Liver (tissue), 9 donors: ENCODE results near the gene AP5B1. TPM values are rescaled to one million over a fixed set of nuclear protein-coding genes. Genes with fewer than 3 reads are reported as not detected.

Experiments used
- DNase-seq: peaks from one replicate; pipeline ENCODE4 v3.0.0-alpha.2; 2017; ENCODE audit warnings: low spot score
- H3K27ac ChIP-seq, 2 donors: one replicate each; pipeline ENCODE4 v1.7.0; 2013; ENCODE audit warnings: inconsistent platforms in 2 of 2, low read length in 2 of 2, control low read depth in 1 of 2, low read depth in 1 of 2, mild to moderate bottlenecking in 1 of 2
- H3K27me3 ChIP-seq, 4 donors: one replicate each; pipeline versions ENCODE4 v1.6.1 to v1.7.0; 2013; ENCODE audit warnings: low read length in 3 of 4, inconsistent platforms in 1 of 4, mild to moderate bottlenecking in 1 of 4, moderate library complexity in 1 of 4; ENCODE audit not compliant: control insufficient read depth in 4 of 4, insufficient read depth in 4 of 4
- H3K36me3 ChIP-seq, 4 donors: one replicate each; pipeline versions ENCODE4 v1.6.1 to v1.7.0; 2013; ENCODE audit warnings: low read length in 3 of 4, mild to moderate bottlenecking in 3 of 4, low read depth in 1 of 4, moderate library complexity in 1 of 4; ENCODE audit not compliant: control insufficient read depth in 4 of 4, insufficient read depth in 3 of 4
- H3K4me1 ChIP-seq, 4 donors: one replicate each; pipeline versions ENCODE4 v1.6.1 to v1.7.0; 2013; ENCODE audit warnings: low read length in 3 of 4, mild to moderate bottlenecking in 3 of 4, moderate library complexity in 1 of 4; ENCODE audit not compliant: control insufficient read depth in 4 of 4, insufficient read depth in 4 of 4
- H3K4me3 ChIP-seq, 3 donors: one replicate each; pipeline versions ENCODE4 v1.6.1 to v1.7.0; 2013; ENCODE audit warnings: low read length in 3 of 3, control low read depth in 1 of 3, low read depth in 1 of 3, mild to moderate bottlenecking in 1 of 3
- H3K9ac ChIP-seq, 2 donors: one replicate each; pipeline ENCODE4 v1.7.0; 2013; ENCODE audit warnings: low read length in 2 of 2, mild to moderate bottlenecking in 2 of 2, moderate library complexity in 2 of 2, control low read depth in 1 of 2, low read depth in 1 of 2
- H3K9me3 ChIP-seq, 4 donors: one replicate each; pipeline versions ENCODE4 v1.6.1 to v1.7.0; 2013; ENCODE audit warnings: low read length in 3 of 4; ENCODE audit not compliant: control insufficient read depth in 4 of 4
- ATF3 ChIP-seq: IDR thresholded peaks from 2 replicates; pipeline ENCODE4 v1.6.1; 2016; ENCODE audit warnings: antibody characterized with exemption
- EGR1 ChIP-seq, 2 donors: IDR thresholded peaks; 2 replicates each; pipeline ENCODE4 v1.6.1; 2016 to 2018; ENCODE audit warnings: antibody characterized with exemption in 2 of 2, low read depth in 2 of 2
- FOXA1 ChIP-seq: IDR thresholded peaks from 2 replicates; pipeline ENCODE4 v1.6.1; 2016; ENCODE audit warnings: antibody characterized with exemption
- FOXA2 ChIP-seq: IDR thresholded peaks from 2 replicates; pipeline ENCODE4 v1.6.1; 2016; ENCODE audit warnings: antibody characterized with exemption
- GABPA ChIP-seq, 2 donors: IDR thresholded peaks in 1 of 2; conservative IDR thresholded peaks in 1 of 2; 2 replicates each; pipeline ENCODE4 v1.6.1; 2016; ENCODE audit warnings: antibody characterized with exemption in 2 of 2, mild to moderate bottlenecking in 1 of 2, moderate library complexity in 1 of 2
- HNF4A ChIP-seq, 2 donors: conservative IDR thresholded peaks; 2 replicates each; pipeline ENCODE4 v1.6.1; 2016; ENCODE audit warnings: antibody characterized with exemption in 2 of 2, mild to moderate bottlenecking in 2 of 2
- HNF4G ChIP-seq: IDR thresholded peaks from 2 replicates; pipeline ENCODE4 v1.6.1; 2016; ENCODE audit warnings: antibody characterized with exemption
- JUND ChIP-seq, 2 donors: IDR thresholded peaks; 2 replicates each; pipeline ENCODE4 v1.6.1; 2016; ENCODE audit warnings: antibody characterized with exemption in 2 of 2
- NR2F2 ChIP-seq: IDR thresholded peaks from 2 replicates; pipeline ENCODE4 v1.6.1; 2016; ENCODE audit warnings: antibody characterized with exemption
- RAD21 ChIP-seq, 2 donors: IDR thresholded peaks; 2 replicates each; pipeline ENCODE4 v1.6.1; 2016; ENCODE audit warnings: antibody characterized with exemption in 2 of 2, mild to moderate bottlenecking in 2 of 2
- RXRA ChIP-seq, 2 donors: IDR thresholded peaks; 2 replicates each; pipeline ENCODE4 v1.6.1; 2017 to 2018; ENCODE audit warnings: antibody characterized with exemption in 2 of 2, mild to moderate bottlenecking in 1 of 2
- SP1 ChIP-seq: IDR thresholded peaks from 2 replicates; pipeline ENCODE4 v1.6.1; 2018; ENCODE audit warnings: antibody characterized with exemption, mild to moderate bottlenecking
- TAF1 ChIP-seq: conservative IDR thresholded peaks from 2 replicates; pipeline ENCODE4 v1.6.1; 2016; ENCODE audit warnings: antibody characterized with exemption, mild to moderate bottlenecking
- YY1 ChIP-seq: IDR thresholded peaks from 2 replicates; pipeline ENCODE4 v1.6.1; 2016; ENCODE audit warnings: antibody characterized with exemption, mild to moderate bottlenecking
- ZBTB33 ChIP-seq: IDR thresholded peaks from 2 replicates; pipeline ENCODE4 v1.6.1; 2016; ENCODE audit warnings: antibody characterized with exemption
- WGBS: extraction: QIAGEN DNeasy Blood & Tissue Kit; methylation state at CpG from one replicate; pipeline ENCODE4 v1.1.7; 2013; 5-methylcytosine and 5-hydroxymethylcytosine counted together
- polyA plus RNA-seq, 2 donors: library from polyadenylated mRNA; stranded (reverse) in 1 of 2; unstranded in 1 of 2; fragments of 200-250 nt in 1 of 2; fragments of >200 nt in 1 of 2; fragmentation: Nextera tagmentation in 1 of 2; extraction: Ambion mirVana in 1 of 2; gene quantifications; one replicate each; pipeline versions ENCODE4 v1.2.1 to v1.2.3, GENCODE V29; 2013 to 2015
- total RNA-seq, 2 donors: library from RNA; depleted of rRNA; stranded (reverse); fragments of >200 nt; gene quantifications; one replicate each; pipeline ENCODE4 v1.2.3, GENCODE V29; 2014
- TF ChIP-seq, protein P1 (sequence below): fragments of 150-350 bp; IDR thresholded peaks from 2 replicates; pipeline ENCODE4 v1.5.1; 2017; ENCODE audit warnings: improper control_type of control experiment, low read depth, low read length; ENCODE audit not compliant: missing input control
- TF ChIP-seq, protein P2 (sequence below): IDR thresholded peaks from 2 replicates; pipeline ENCODE4 v1.6.1; 2016; ENCODE audit warnings: antibody characterized with exemption
- TF ChIP-seq, protein P3 (sequence below): IDR thresholded peaks from 2 replicates; pipeline ENCODE4 v1.6.1; 2016; ENCODE audit warnings: antibody characterized with exemption, mild to moderate bottlenecking
- donor health status: healthy.
- donor health status: healthy.
- donor health status: healthy.
- donor health status: healthy.
- donor health status: healthy.

AP5B1 gene
- total and polyA plus RNA-seq, 4 donors: 2.0 to 10.8 (median 5.0) TPM

- H3K4me3 ChIP-seq: no peak overlapping the region
- TF ChIP-seq, protein P1, sequence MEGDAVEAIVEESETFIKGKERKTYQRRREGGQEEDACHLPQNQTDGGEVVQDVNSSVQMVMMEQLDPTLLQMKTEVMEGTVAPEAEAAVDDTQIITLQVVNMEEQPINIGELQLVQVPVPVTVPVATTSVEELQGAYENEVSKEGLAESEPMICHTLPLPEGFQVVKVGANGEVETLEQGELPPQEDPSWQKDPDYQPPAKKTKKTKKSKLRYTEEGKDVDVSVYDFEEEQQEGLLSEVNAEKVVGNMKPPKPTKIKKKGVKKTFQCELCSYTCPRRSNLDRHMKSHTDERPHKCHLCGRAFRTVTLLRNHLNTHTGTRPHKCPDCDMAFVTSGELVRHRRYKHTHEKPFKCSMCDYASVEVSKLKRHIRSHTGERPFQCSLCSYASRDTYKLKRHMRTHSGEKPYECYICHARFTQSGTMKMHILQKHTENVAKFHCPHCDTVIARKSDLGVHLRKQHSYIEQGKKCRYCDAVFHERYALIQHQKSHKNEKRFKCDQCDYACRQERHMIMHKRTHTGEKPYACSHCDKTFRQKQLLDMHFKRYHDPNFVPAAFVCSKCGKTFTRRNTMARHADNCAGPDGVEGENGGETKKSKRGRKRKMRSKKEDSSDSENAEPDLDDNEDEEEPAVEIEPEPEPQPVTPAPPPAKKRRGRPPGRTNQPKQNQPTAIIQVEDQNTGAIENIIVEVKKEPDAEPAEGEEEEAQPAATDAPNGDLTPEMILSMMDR: no peak
- TF ChIP-seq ATF3 (no peak), ZBTB33 (no peak), FOXA1 (no peak), YY1 (peak; percentile 46), TAF1 (no peak), NR2F2 (no peak), FOXA2 (no peak), RXRA (IDR thresholded peaks at IDR 0.05) (peak; percentile 6 to 50), EGR1 (IDR thresholded peaks at IDR 0.05; ENCODE audit: low read depth in 2 of 2) (no peak), HNF4A (conservative IDR thresholded peaks at IDR 0.05) (peak; percentile 81), JUND (IDR thresholded peaks at IDR 0.05) (no peak), RAD21 (IDR thresholded peaks at IDR 0.05) (no peak), HNF4G (peak; percentile 39), SP1 (peak; percentile 66), GABPA (IDR thresholded peaks at IDR 0.05 in 1 of 2, conservative IDR thresholded peaks at IDR 0.05 in 1 of 2) (no peak)
- TF ChIP-seq, protein P2, sequence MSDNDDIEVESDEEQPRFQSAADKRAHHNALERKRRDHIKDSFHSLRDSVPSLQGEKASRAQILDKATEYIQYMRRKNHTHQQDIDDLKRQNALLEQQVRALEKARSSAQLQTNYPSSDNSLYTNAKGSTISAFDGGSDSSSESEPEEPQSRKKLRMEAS: no peak
- TF ChIP-seq, protein P3, sequence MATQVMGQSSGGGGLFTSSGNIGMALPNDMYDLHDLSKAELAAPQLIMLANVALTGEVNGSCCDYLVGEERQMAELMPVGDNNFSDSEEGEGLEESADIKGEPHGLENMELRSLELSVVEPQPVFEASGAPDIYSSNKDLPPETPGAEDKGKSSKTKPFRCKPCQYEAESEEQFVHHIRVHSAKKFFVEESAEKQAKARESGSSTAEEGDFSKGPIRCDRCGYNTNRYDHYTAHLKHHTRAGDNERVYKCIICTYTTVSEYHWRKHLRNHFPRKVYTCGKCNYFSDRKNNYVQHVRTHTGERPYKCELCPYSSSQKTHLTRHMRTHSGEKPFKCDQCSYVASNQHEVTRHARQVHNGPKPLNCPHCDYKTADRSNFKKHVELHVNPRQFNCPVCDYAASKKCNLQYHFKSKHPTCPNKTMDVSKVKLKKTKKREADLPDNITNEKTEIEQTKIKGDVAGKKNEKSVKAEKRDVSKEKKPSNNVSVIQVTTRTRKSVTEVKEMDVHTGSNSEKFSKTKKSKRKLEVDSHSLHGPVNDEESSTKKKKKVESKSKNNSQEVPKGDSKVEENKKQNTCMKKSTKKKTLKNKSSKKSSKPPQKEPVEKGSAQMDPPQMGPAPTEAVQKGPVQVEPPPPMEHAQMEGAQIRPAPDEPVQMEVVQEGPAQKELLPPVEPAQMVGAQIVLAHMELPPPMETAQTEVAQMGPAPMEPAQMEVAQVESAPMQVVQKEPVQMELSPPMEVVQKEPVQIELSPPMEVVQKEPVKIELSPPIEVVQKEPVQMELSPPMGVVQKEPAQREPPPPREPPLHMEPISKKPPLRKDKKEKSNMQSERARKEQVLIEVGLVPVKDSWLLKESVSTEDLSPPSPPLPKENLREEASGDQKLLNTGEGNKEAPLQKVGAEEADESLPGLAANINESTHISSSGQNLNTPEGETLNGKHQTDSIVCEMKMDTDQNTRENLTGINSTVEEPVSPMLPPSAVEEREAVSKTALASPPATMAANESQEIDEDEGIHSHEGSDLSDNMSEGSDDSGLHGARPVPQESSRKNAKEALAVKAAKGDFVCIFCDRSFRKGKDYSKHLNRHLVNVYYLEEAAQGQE: no peak
- H3K9me3 ChIP-seq: no peaks in the 10 kb centered on the region
- H3K9ac ChIP-seq: no peak overlapping the region
- no peak for DNase-seq
- 21% methylated on average over 8 of the region's 8 CpGs for WGBS
- no peak overlapping the region for H3K27ac ChIP-seq
- no peaks in the 10 kb centered on the region for H3K27me3 ChIP-seq
- H3K36me3 ChIP-seq: no peaks in the 10 kb centered on the region
- H3K4me1 ChIP-seq: peaks cover 2 to 21% (median 12%) of the 10 kb centered on the region in 4 donors
Measured at GRCh38 chr11:65821107-65821506, 40.3 kb upstream of the AP5B1 start.
